ENCODE measurements around the gene MKRN2OS.

GRCh38 chr3:12586403-12586802, 41.1 kb upstream of the MKRN2OS start:
- TF ChIP-seq CTCF (IDR thresholded peaks at IDR 0.05; ENCODE audit: borderline replicate concordance, extremely low read depth, low read length, poor library complexity, severe bottlenecking) (no peak), EZH2 (IDR thresholded peaks at IDR 0.05; ENCODE audit: borderline replicate concordance, low read depth, low read length, severe bottlenecking) (no peak)
